IMR-90 (cell line): ENCODE measurements around the gene RASGRP4. TPM values are rescaled to one million over a fixed set of nuclear protein-coding genes. Genes with fewer than 3 reads are reported as not detected.
A peak's percentile ranks its signal among the peaks of the same experiment; 100 is the strongest.

Source experiments
- ATAC-seq: fragments of 200-7000 bp; cut with Tn5 transposase; 2 replicates; pipeline ENCODE4 v1.9.1; 2020; ENCODE audit warnings: low read depth, mild to moderate bottlenecking, moderate library complexity
- BruUV-seq: library from RNA; stranded (reverse); fragments of 400-500 nt; replicated peaks from 2 replicates; lab custom pipeline; 2021; lab: Mats Ljungman, UMichigan
- CTCF ChIA-PET: fragments of 300-600 bp; formaldehyde crosslinking; extraction: SDS; loops from one replicate; lab custom pipeline; 2021; ENCODE audit warnings: antibody characterized with exemption; lab: Yijun Ruan, JAX
- POLR2A ChIA-PET: fragments of 300-600 bp; sonication (Branson Sonifier 250); formaldehyde crosslinking; loops from one replicate; lab custom pipeline; 2022; ENCODE audit warnings: antibody characterized with exemption; ENCODE audit not compliant: unreplicated experiment; lab: Charles Lee
- DNase-seq: peaks from one replicate; pipeline ENCODE4 v3.0.0; 2013
- H2AFZ ChIP-seq: replicated peaks from 2 replicates; pipeline ENCODE3; 2013; ENCODE audit warnings: low read length, mild to moderate bottlenecking; ENCODE audit not compliant: poor library complexity
- H2AK5ac ChIP-seq: 2 replicates; pipeline ENCODE4 v1.6.1; 2013; ENCODE audit warnings: low read depth, low read length, inconsistent platforms
- H2AK9ac ChIP-seq: replicated peaks from 2 replicates; pipeline ENCODE3; 2013; ENCODE audit warnings: mild to moderate bottlenecking, low read depth, low read length, moderate library complexity; ENCODE audit not compliant: poor library complexity
- H2BK120ac ChIP-seq: 2 replicates; pipeline ENCODE4 v1.6.1; 2013; ENCODE audit warnings: low read depth, low read length, inconsistent platforms
- H2BK15ac ChIP-seq: 3 replicates; pipeline ENCODE4 v1.6.1; 2013; ENCODE audit warnings: low read depth, low read length, inconsistent platforms
- H2BK20ac ChIP-seq: 2 replicates; pipeline ENCODE4 v1.6.1; 2013; ENCODE audit warnings: low read depth, mild to moderate bottlenecking, inconsistent platforms, low read length, moderate library complexity
- H2BK5ac ChIP-seq: 2 replicates; pipeline ENCODE4 v1.6.1; 2013; ENCODE audit warnings: mild to moderate bottlenecking, low read depth, low read length, inconsistent platforms; ENCODE audit not compliant: poor library complexity, severe bottlenecking
- H3K14ac ChIP-seq: replicated peaks from 2 replicates; pipeline ENCODE4 v1.6.1; 2013; ENCODE audit warnings: low read depth, low read length, inconsistent platforms
- H3K18ac ChIP-seq: 2 replicates; pipeline ENCODE4 v1.6.1; 2013; ENCODE audit warnings: low read depth, low read length, control low read depth
- H3K23ac ChIP-seq: 2 replicates; pipeline ENCODE4 v1.6.1; 2013; ENCODE audit warnings: low read depth, low read length, inconsistent platforms
- H3K27ac ChIP-seq: 2 replicates; pipeline ENCODE4 v1.5.1; 2013; ENCODE audit warnings: mild to moderate bottlenecking, control low read depth, low read length; ENCODE audit not compliant: insufficient read depth
- H3K27me3 ChIP-seq: 2 replicates; pipeline ENCODE4 v1.6.1; 2013; ENCODE audit warnings: low read length; ENCODE audit not compliant: control insufficient read depth, insufficient read depth
- H3K36me3 ChIP-seq: 2 replicates; pipeline ENCODE4 v1.6.1; 2013; ENCODE audit warnings: low read length, mixed read lengths; ENCODE audit not compliant: control insufficient read depth, insufficient read depth
- H3K4ac ChIP-seq: 2 replicates; pipeline ENCODE4 v1.6.1; 2013; ENCODE audit warnings: low read depth, low read length, inconsistent platforms
- H3K4me1 ChIP-seq: 2 replicates; pipeline ENCODE4 v1.6.1; 2013; ENCODE audit warnings: low read length, mixed read lengths; ENCODE audit not compliant: control insufficient read depth, insufficient read depth
- H3K4me2 ChIP-seq: 2 replicates; pipeline ENCODE4 v1.6.1; 2013; ENCODE audit warnings: low read depth, mild to moderate bottlenecking, control low read depth, low read length, moderate library complexity
- H3K4me3 ChIP-seq: 2 replicates; pipeline ENCODE4 v1.5.1; 2013; ENCODE audit warnings: low read depth, mild to moderate bottlenecking, control low read depth, low read length, moderate library complexity; ENCODE audit not compliant: insufficient read depth
- H3K56ac ChIP-seq: 2 replicates; pipeline ENCODE4 v1.6.1; 2013; ENCODE audit warnings: low read length, inconsistent platforms; ENCODE audit not compliant: insufficient read depth; ENCODE audit errors: extremely low read depth
- H3K79me1 ChIP-seq, 2 experiments: 2 replicates each; pipeline ENCODE4 v1.6.1; 2013; ENCODE audit warnings: low read length in 2 of 2, inconsistent platforms in 1 of 2, low read depth in 1 of 2
- H3K9ac ChIP-seq: 2 replicates; pipeline ENCODE4 v1.6.1; 2013; ENCODE audit warnings: low read depth, low read length, control low read depth
- H3K9me1 ChIP-seq: 2 replicates; pipeline ENCODE4 v1.6.1; 2013; ENCODE audit warnings: low read length, inconsistent platforms; ENCODE audit not compliant: insufficient read depth
- H3K9me3 ChIP-seq: 2 replicates; pipeline ENCODE4 v1.6.1; 2013; ENCODE audit warnings: low read length; ENCODE audit not compliant: control insufficient read depth, insufficient read depth
- H4K20me1 ChIP-seq: 2 replicates; pipeline ENCODE4 v1.6.1; 2013; ENCODE audit warnings: low read length, inconsistent platforms; ENCODE audit not compliant: insufficient read depth
- H4K5ac ChIP-seq: 2 replicates; pipeline ENCODE4 v1.6.1; 2013; ENCODE audit warnings: mild to moderate bottlenecking, low read depth, low read length, control low read depth
- H4K8ac ChIP-seq, 2 experiments: 2 replicates each; pipeline ENCODE4 v1.6.1; 2013; ENCODE audit warnings: low read depth in 2 of 2, low read length in 2 of 2, control low read depth in 1 of 2, inconsistent platforms in 1 of 2
- H4K91ac ChIP-seq: 2 replicates; pipeline ENCODE4 v1.6.1; 2013; ENCODE audit warnings: low read depth, low read length, inconsistent platforms; ENCODE audit not compliant: insufficient read depth
- BHLHE40 ChIP-seq: fragments of 150-350 bp; IDR thresholded peaks from 2 replicates; pipeline ENCODE4 v1.6.1; 2016; ENCODE audit warnings: mild to moderate bottlenecking, low read depth, low read length
- CHD1 ChIP-seq: IDR thresholded peaks from 2 replicates; pipeline ENCODE4 v1.6.1; 2012; ENCODE audit warnings: low read depth, low read length, improper control_type of control experiment
- MAFK ChIP-seq: IDR thresholded peaks from 2 replicates; pipeline ENCODE4 v1.6.1; 2012; ENCODE audit warnings: low read depth, low read length, improper control_type of control experiment
- MAZ ChIP-seq: IDR thresholded peaks from 2 replicates; pipeline ENCODE4 v1.6.1; 2012; ENCODE audit warnings: low read depth, mild to moderate bottlenecking, low read length, improper control_type of control experiment, moderate library complexity, borderline replicate concordance
- MXI1 ChIP-seq: IDR thresholded peaks from 2 replicates; pipeline ENCODE4 v1.6.1; 2012; ENCODE audit warnings: low read depth, mild to moderate bottlenecking, low read length, moderate library complexity, borderline replicate concordance
- NFE2L2 ChIP-seq: fragments of 150-350 bp; IDR thresholded peaks from 2 replicates; pipeline ENCODE4 v1.6.1; 2016; ENCODE audit warnings: low read depth, mild to moderate bottlenecking, low read length
- POLR2A ChIP-seq: IDR thresholded peaks from 2 replicates; pipeline ENCODE4 v1.6.1; 2012; ENCODE audit warnings: mild to moderate bottlenecking, low read depth, low read length
- RAD21 ChIP-seq: IDR thresholded peaks from 2 replicates; pipeline ENCODE4 v1.6.1; 2012; ENCODE audit warnings: low read length, improper control_type of control experiment
- RCOR1 ChIP-seq: IDR thresholded peaks from 2 replicates; pipeline ENCODE4 v1.6.1; 2012; ENCODE audit warnings: mild to moderate bottlenecking, low read length, improper control_type of control experiment; ENCODE audit not compliant: insufficient replicate concordance
- RFX5 ChIP-seq: IDR thresholded peaks from 2 replicates; pipeline ENCODE4 v1.8.0; 2012; ENCODE audit warnings: low read depth, mild to moderate bottlenecking, low read length, moderate library complexity
- SMC3 ChIP-seq: fragments of 150-350 bp; IDR thresholded peaks from 2 replicates; pipeline ENCODE4 v1.6.1; 2016; ENCODE audit warnings: low read depth, mild to moderate bottlenecking, antibody characterized with exemption, low read length, moderate library complexity
- WGBS, 2 experiments: methylation state at CpG; one replicate each; pipeline versions ENCODE4 v1.1.5 to v1.1.7; 2013; ENCODE audit warnings: missing lambda C conversion rate in 2 of 2; ENCODE audit not compliant: insufficient read length in 1 of 2; ENCODE audit errors: extremely low coverage in 2 of 2; 5-methylcytosine and 5-hydroxymethylcytosine counted together
- dilution Hi-C: fragments of 300-500 bp; cut with HindIII; formaldehyde crosslinking; loops from one replicate; pipeline ENCODE4 v1.14.3; 2018; ENCODE audit warnings: low sequenced_read_pairs; ENCODE audit not compliant: unreplicated experiment
- in situ Hi-C: fragments of 300-500 bp; cut with MboI; formaldehyde crosslinking; loops from 3 replicates; pipeline ENCODE4 v1.14.3; 2019; ENCODE audit warnings: low sequenced_read_pairs, inconsistent platforms, mixed read lengths
- intact Hi-C: fragments of 100-400 bp; cut with micrococcal nuclease; formaldehyde crosslinking; loops from 2 replicates; pipeline ENCODE4 v1.10.0; 2022
- polyA plus RNA-seq, 3 experiments: library from polyadenylated mRNA; depleted of rRNA; stranded (reverse); fragments of >200 nt; gene quantifications; 2 replicates each; pipeline ENCODE4 v1.2.3, GENCODE V29; 2012; ENCODE audit warnings: low replicate concordance in 1 of 3
- total RNA-seq: library from RNA; depleted of rRNA; stranded (reverse); fragments of >200 nt; gene quantifications from 2 replicates; pipeline ENCODE4 v1.2.3, GENCODE V29; 2012
- TF ChIP-seq, protein P1 (sequence below): fragments of 150-350 bp; IDR thresholded peaks from 2 replicates; pipeline ENCODE4 v1.6.1; 2017; ENCODE audit warnings: mild to moderate bottlenecking, antibody characterized with exemption, low read length, low read depth
- TF ChIP-seq, protein P2 (sequence below): conservative IDR thresholded peaks from 2 replicates; pipeline ENCODE4 v1.5.1; 2012; ENCODE audit warnings: mild to moderate bottlenecking, low read depth, low read length, improper control_type of control experiment
- TF ChIP-seq, protein P3 (sequence below): fragments of 150-350 bp; IDR thresholded peaks from 2 replicates; pipeline ENCODE4 v1.6.1; 2016; ENCODE audit warnings: low read depth, mild to moderate bottlenecking, low read length, moderate library complexity, borderline replicate concordance

The RASGRP4 gene
- total and polyA plus RNA-seq, 2 of the 4 experiments (the other 2 are of a cell fraction): not detected

DNA sequence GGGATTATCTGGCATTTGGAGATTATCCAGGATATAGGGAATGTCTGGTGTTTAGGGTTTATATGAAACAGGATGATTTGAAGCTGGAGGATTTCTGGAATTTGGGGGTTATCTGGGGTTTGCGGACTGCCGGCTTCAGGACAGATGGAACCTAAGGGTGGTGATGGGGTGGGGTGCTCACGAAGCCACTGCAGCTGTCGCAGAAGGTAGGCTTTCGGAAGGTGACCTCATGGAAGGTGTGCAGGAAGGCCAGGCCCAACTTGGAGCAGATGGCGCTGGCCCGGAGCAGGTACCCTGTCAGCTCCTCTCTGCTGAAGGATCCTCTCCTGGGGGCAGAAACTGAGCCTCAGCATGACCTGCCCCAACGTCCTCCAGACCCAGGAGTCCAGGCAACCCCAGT lies 13.5 kb downstream of the RASGRP4 start:
- Histone ChIP-seq H2BK20ac (no peak overlapping the region), H4K5ac (no peak overlapping the region), H3K4me3 (no peak overlapping the region), H3K4me1 (no peaks in the 10 kb centered on the region), H3K27me3 (peaks cover 6% of the 10 kb centered on the region; the same call in 1 of the 2 replicates), H4K20me1 (no peaks in the 10 kb centered on the region), H2BK5ac (no peak overlapping the region), H4K8ac (no peak overlapping the region), H3K4ac (no peak overlapping the region), H3K14ac (no peak overlapping the region), H3K56ac (no peak overlapping the region), H3K9me1 (peaks cover 4% of the 10 kb centered on the region; the same call in 1 of the 2 replicates), H2BK15ac (no peak overlapping the region), H2BK120ac (no peak overlapping the region), H3K23ac (no peak overlapping the region), H4K91ac (no peak overlapping the region), H3K9ac (no peak overlapping the region), H3K27ac (no peak overlapping the region), H3K9me3 (no peaks in the 10 kb centered on the region), H2AK5ac (no peak overlapping the region), H3K18ac (no peak overlapping the region), H3K36me3 (no peaks in the 10 kb centered on the region; the same call in 1 of the 2 replicates), H3K79me1 (no peaks in the 10 kb centered on the region), H3K4me2 (no peak overlapping the region), H2AFZ (no peak overlapping the region), H2AK9ac (peak overlapping the region; percentile 16)
- in situ Hi-C loops: loop anchor here (25.0 kb wide), 1 partner anchor 525 kb away; the partner anchor contains the start of genes MRPS12 and SARS2
- DNase-seq (no peak), ATAC-seq (no peak)
- dilution Hi-C loops: no loop called here
- no TSS peak for BruUV-seq
- TF ChIP-seq POLR2A (no peak), MAZ (no peak), RAD21 (no peak), RFX5 (no peak), NFE2L2 (no peak), SMC3 (no peak), BHLHE40 (no peak), CHD1 (no peak), MXI1 (no peak), MAFK (no peak), RCOR1 (no peak)
- TF ChIP-seq, protein P1, sequence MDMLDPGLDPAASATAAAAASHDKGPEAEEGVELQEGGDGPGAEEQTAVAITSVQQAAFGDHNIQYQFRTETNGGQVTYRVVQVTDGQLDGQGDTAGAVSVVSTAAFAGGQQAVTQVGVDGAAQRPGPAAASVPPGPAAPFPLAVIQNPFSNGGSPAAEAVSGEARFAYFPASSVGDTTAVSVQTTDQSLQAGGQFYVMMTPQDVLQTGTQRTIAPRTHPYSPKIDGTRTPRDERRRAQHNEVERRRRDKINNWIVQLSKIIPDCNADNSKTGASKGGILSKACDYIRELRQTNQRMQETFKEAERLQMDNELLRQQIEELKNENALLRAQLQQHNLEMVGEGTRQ: no peak
- TF ChIP-seq, protein P2, sequence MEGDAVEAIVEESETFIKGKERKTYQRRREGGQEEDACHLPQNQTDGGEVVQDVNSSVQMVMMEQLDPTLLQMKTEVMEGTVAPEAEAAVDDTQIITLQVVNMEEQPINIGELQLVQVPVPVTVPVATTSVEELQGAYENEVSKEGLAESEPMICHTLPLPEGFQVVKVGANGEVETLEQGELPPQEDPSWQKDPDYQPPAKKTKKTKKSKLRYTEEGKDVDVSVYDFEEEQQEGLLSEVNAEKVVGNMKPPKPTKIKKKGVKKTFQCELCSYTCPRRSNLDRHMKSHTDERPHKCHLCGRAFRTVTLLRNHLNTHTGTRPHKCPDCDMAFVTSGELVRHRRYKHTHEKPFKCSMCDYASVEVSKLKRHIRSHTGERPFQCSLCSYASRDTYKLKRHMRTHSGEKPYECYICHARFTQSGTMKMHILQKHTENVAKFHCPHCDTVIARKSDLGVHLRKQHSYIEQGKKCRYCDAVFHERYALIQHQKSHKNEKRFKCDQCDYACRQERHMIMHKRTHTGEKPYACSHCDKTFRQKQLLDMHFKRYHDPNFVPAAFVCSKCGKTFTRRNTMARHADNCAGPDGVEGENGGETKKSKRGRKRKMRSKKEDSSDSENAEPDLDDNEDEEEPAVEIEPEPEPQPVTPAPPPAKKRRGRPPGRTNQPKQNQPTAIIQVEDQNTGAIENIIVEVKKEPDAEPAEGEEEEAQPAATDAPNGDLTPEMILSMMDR: no peak
- TF ChIP-seq, protein P3, sequence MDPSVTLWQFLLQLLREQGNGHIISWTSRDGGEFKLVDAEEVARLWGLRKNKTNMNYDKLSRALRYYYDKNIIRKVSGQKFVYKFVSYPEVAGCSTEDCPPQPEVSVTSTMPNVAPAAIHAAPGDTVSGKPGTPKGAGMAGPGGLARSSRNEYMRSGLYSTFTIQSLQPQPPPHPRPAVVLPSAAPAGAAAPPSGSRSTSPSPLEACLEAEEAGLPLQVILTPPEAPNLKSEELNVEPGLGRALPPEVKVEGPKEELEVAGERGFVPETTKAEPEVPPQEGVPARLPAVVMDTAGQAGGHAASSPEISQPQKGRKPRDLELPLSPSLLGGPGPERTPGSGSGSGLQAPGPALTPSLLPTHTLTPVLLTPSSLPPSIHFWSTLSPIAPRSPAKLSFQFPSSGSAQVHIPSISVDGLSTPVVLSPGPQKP: no peak
- no CpG with 5 or more reads among the region's 8 CpGs for WGBS, 2 experiments
- intact Hi-C loops: no loop called here
- CTCF ChIA-PET: no interaction called here
- POLR2A ChIA-PET: no interaction called here
